ENCODE data around the gene CAMKK2. TPM values are rescaled to one million over a fixed set of nuclear protein-coding genes. Genes with fewer than 3 reads are reported as not detected.
"Not testable (repeated sequence)": the region's sequence is repeated elsewhere in the genome, so short reads cannot be mapped to it uniquely, and the experiment has no call there.

Gene CAMKK2
- polyA plus RNA-seq, 12 donors: 18.1 to 34.1 (median 22.6) TPM; not detected in 1

DNA sequence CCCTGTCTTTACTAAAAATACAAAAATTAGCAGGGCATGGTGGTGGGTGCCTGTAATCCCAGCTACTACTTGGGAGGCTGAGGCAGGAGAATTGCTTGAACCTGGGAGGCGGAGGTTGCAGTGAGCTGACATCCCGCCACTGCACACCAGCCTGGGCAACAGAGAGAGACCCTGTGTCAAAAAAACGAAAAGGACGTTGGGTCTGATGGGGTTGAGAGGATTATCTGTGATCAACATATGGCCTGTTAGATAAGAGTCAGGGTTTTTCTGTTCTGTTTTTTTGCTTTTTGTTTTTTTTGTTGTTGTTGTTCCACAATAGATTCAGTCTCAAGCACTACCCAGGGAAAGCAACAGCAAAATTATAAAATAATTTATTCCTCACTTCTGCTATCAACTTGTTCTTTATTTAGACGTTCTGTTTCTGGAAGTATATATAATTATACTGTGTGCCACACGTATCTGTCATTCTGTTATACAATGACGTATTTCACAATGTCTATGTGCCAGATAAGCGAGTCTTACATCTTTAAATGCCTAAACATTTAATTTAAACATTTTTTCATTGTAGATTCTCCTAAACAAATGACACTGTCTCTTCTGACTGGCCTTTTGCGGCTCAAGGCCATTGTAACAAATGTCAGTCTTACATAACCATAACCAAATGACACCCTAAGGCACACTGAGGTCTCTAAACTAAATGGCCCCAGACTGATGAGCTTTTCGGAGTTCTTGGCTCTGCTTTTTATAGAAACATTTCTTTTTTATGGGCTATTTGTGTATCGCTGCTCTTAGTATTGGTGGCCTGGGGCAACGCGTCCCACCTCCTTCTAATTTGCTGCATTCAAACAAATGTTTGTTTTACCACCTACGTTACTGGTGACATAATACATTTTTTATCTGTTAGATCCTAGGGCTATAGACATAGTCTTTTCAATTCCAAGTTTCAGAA is 93.8 kb downstream of the CAMKK2 start:
- no peak for DNase-seq

GRCh38 chr12:121201140-121201539 is 95.4 kb downstream of the CAMKK2 start:
- not testable (repeated sequence) for DNase-seq

DNA sequence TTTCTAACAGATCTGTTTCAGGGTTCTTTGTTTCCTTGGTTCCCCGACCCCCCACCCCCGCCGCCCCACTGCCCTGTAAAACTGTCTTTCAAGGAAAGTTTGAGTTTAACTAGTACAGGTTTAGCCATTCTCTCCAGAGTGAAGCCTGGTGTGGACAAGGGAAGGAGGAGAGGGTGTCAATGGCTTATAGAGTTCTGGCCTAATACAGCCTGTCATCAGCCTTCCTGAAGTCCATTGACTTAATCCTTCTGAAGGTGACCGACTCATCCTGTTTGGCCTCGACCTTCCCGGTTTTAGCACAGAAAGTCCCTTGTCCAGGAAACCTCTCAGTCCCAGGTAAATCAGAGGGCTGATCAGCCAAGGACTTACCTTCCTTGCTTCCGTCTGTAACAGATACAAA is 97.6 kb downstream of the CAMKK2 start:
- DNase-seq: no peak

DNA sequence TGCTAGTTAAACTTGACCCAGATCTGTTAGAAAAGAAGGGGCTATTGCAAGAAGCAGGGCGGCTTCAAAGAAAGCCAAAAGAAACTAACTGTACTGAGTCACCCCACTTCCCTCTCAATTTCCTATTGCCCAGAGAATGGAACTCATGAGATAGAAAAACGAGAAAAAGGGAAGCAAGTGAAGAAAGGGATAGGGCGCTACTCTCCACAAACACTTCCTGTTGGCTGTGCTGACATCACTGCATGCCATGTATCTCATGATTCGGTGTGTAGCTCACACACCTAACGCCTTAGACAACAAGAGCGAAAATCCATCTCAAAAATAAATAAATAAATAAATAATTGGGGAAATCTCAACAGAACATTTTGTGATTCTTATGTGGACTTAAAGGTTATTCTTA is 99.6 kb downstream of the CAMKK2 start:
- no peak for DNase-seq

DNA sequence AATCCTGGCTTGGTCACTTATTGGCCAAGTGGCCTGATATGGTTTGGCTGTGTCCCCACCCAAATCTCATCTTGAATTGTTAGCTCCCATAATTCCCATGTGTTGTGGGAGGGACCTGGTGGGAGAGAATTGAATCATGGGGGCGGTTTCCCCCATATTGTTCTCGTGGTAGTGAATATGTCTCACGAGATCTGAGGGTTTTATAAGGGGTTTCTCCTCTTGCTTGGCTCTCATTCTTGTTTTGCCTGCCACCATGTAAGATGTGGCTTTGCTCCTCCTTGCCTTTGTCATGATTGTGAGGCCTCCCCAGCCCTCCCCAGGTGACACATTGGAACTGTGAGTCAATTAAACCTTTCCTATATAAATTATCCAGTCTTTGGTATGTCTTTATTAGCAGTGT is 105.4 kb downstream of the CAMKK2 start:
- no peak for DNase-seq

DNA sequence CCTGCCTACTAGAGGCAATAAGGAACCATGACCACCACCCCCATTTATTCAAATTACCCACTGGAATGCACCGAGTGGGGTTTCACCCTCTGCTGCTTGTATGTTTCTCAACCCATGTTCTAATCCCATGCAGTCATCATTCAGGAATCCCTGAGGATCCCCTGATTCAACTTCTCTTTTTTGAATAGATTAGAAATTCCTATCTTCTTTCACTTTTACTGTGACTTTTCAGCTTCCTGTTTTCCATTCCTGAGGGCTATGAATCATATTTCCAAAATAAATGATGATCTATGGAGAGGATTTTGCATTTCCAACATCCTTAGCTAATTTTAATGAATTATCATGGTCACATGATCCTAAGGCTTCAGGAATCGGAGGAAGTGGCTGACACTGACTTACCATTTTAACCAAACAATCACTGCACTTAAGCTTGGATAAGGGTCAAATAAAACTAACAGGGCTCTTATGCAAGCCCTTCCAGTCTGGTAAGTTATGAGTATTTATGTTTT is 105.9 kb downstream of the CAMKK2 start:
- DNase-seq: no peak

GRCh38 chr12:121189619-121190155 is 106.8 kb downstream of the CAMKK2 start:
- no peak for DNase-seq

GRCh38 chr12:121189131-121189530 is 107.4 kb downstream of the CAMKK2 start:
- DNase-seq: no peak

GRCh38 chr12:121188227-121188626 is 108.3 kb downstream of the CAMKK2 start:
- DNase-seq: no peak

Other genes starting within 250 kb of the CAMKK2 start
- 1 to 10 TPM in 10 of 12 donors, not detected in 2; 1.0 to 6.3 (median 1.6) TPM for gene P2RX7, start 163.8 kb downstream of the CAMKK2 start, polyA plus RNA-seq (ENCODE audit: insufficient read length in 12 of 12)
- 10 to 100 TPM in 7 of 12 donors, 1 to 10 TPM in 4, not detected in 1; 9.7 to 25.0 (median 10.7) TPM for gene P2RX4, start 86.6 kb downstream of the CAMKK2 start, polyA plus RNA-seq (ENCODE audit: insufficient read length in 12 of 12)
- 100 to 1,000 TPM in 9 of 12 donors, 10 to 100 TPM in 2, not detected in 1; 96.6 to 163 (median 120) TPM for gene ANAPC5, start 55.7 kb upstream of the CAMKK2 start, polyA plus RNA-seq (ENCODE audit: insufficient read length in 12 of 12)
- gene RNF34, start 103.4 kb upstream of the CAMKK2 start, polyA plus RNA-seq (ENCODE audit: insufficient read length in 12 of 12): 10 to 100 TPM in 11 of 12 donors, not detected in 1; 23.9 to 35.1 (median 28.4) TPM